Effector memory CD8-positive, alpha-beta T cell (primary cell): Measurements from ENCODE around the gene KSR2.

Experiments
- ATAC-seq: fragments of 150-1000 bp; cut with Tn5 transposase; replicated peaks from 2 replicates; pipeline ENCODE4 v1.10.0; 2021; ENCODE audit warnings: mild to moderate bottlenecking, moderate library complexity
- DNase-seq, 3 experiments: peaks; one replicate each; pipeline ENCODE4 v3.0.0; 2021
- H3K27ac Mint-ChIP-seq, 2 donors: one replicate each; pipeline ENCODE4 v1.8.0; 2022; ENCODE audit warnings: mild to moderate bottlenecking in 2 of 2, mixed read lengths in 2 of 2, moderate library complexity in 2 of 2
- H3K27me3 Mint-ChIP-seq, 2 donors: one replicate each; pipeline ENCODE4 v1.8.0; 2022; ENCODE audit warnings: mixed read lengths in 2 of 2
- H3K36me3 Mint-ChIP-seq: one replicate; pipeline ENCODE4 v1.8.0; 2022; ENCODE audit warnings: mild to moderate bottlenecking, moderate library complexity, mixed read lengths; ENCODE audit not compliant: insufficient read depth
- H3K4me1 Mint-ChIP-seq, 2 donors: one replicate each; pipeline ENCODE4 v1.8.0; 2022; ENCODE audit warnings: low read depth in 2 of 2, mixed read lengths in 2 of 2
- H3K4me3 Mint-ChIP-seq, 2 donors: one replicate each; pipeline ENCODE4 v1.8.0; 2022; ENCODE audit warnings: mild to moderate bottlenecking in 2 of 2, mixed read lengths in 2 of 2, moderate library complexity in 2 of 2
- H3K9me3 Mint-ChIP-seq, 2 donors: one replicate each; pipeline ENCODE4 v1.8.0; 2022; ENCODE audit warnings: mixed read lengths in 2 of 2

KSR2 gene

DNA sequence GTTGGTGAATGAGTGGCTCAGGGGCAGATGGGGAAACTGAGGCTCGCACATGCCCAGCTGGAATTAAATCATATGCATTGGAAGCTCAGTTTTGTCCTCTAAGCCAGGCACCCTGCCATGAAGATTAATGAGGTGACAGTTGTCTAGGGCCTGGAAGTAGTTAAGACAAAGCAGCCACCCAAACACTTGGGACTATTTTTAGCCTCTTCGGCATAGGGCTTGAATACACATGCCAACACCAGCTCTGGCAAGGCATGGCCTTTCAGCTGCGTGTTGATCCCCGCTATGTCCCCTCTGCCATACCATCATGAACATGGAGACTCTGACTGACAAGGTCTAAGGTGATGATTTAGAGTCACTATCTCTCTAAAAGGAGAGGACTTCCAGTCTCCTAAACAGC lies 250.2 kb downstream of the KSR2 start:
- H3K27ac Mint-ChIP-seq: no peak overlapping the region
- no peaks in the 10 kb centered on the region for H3K4me1 Mint-ChIP-seq
- no peaks in the 10 kb centered on the region for H3K27me3 Mint-ChIP-seq
- H3K36me3 Mint-ChIP-seq: no peaks in the 10 kb centered on the region
- no peaks in the 10 kb centered on the region for H3K9me3 Mint-ChIP-seq
- no peak overlapping the region for H3K4me3 Mint-ChIP-seq
- no peak for DNase-seq
- no peak for ATAC-seq

DNA sequence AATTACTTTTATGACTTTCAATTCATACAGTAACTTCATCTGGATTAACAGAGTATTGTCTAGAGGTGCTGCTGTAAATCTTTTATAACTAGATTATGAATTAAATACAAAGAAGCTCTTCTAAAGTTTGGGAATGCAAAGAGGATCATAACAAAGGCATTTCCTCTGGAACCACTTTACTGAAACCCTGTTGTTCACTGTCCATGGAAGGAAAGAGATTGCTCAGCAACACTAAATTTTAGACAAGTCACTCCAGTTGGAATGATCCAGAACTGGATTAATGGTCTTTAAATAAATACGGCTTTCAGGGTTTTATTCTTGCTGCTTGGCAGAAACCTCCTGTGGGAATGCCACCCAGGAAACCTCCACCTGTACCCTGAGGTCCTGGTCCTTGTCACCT lies 250.6 kb downstream of the KSR2 start:
- no peak overlapping the region for H3K4me3 Mint-ChIP-seq
- no peaks in the 10 kb centered on the region for H3K27me3 Mint-ChIP-seq
- DNase-seq (no peak), ATAC-seq (no peak)
- no peak overlapping the region for H3K27ac Mint-ChIP-seq
- H3K9me3 Mint-ChIP-seq: no peaks in the 10 kb centered on the region
- H3K36me3 Mint-ChIP-seq: no peaks in the 10 kb centered on the region
- no peaks in the 10 kb centered on the region for H3K4me1 Mint-ChIP-seq

DNA sequence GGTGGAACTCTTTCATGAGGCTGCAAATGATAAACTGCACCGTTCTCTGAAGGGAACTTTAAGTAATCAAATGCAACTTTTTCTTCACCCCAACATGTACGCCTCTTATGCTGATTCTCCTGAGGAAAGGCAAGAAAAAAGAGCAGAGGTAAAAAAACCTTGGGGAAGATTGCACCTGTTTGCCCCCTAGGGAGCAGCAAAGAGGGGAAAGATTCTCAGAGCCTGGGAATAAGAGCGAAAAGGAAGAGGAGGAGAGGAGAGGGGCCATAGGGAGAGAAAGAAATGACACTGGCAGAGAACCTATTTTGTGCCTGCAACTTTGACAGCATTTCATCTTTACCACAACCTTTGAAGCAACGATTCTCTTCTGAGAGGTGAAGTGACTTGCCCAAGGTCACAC lies 254.6 kb downstream of the KSR2 start:
- Mint-ChIP-seq H3K9me3 (no peaks in the 10 kb centered on the region), H3K27me3 (no peaks in the 10 kb centered on the region), H3K27ac (no peak overlapping the region), H3K4me1 (no peaks in the 10 kb centered on the region), H3K36me3 (no peaks in the 10 kb centered on the region), H3K4me3 (no peak overlapping the region)
- ATAC-seq (no peak), DNase-seq (no peak)

DNA sequence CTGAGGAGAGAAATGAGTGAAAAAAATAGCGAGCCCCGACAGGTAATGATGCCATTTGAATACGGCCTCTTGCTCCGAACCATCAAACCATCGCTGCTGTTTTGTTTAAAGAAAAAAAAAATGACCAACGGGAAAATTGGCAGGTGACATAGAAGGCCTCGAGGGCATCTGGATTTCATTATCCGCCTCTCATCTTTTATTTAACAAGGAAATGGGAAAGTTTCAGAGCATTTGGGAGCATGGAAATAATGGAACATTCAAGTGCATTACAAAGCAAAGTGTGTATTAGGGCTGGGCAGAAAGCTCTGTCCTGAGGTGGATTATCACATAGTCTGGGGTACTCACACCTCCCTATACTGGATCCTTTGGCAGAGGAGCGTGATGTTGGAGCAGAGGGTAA lies 258.7 kb downstream of the KSR2 start:
- Mint-ChIP-seq H3K36me3 (no peaks in the 10 kb centered on the region), H3K27ac (no peak overlapping the region), H3K4me3 (no peak overlapping the region), H3K27me3 (no peaks in the 10 kb centered on the region), H3K9me3 (peaks cover 0 to 4% of the 10 kb centered on the region in 2 donors), H3K4me1 (no peaks in the 10 kb centered on the region)
- DNase-seq (no peak), ATAC-seq (no peak)

DNA sequence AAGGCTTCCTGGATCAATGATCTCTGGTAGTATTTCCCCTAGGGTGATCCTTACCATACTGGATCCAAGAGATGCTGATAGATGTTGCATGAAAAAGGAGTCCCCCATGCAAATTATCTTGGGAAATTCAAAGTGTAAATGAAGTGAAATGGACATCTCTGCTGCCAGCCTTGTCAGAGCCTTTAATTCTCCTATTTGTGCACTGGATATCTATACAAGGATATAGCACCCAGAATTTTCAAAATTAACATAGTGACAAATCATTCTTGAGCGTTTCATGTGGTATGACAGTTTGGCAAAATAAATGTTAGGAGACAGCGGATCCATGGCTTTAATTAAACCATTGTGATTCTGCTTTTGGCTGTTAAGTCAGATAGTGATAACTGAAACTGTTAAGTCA lies 260.9 kb downstream of the KSR2 start:
- no peak overlapping the region for H3K4me3 Mint-ChIP-seq
- no peaks in the 10 kb centered on the region for H3K4me1 Mint-ChIP-seq
- H3K36me3 Mint-ChIP-seq: no peaks in the 10 kb centered on the region
- H3K9me3 Mint-ChIP-seq: peaks cover 0 to 4% of the 10 kb centered on the region in 2 donors
- ATAC-seq (no peak), DNase-seq (no peak)
- no peak overlapping the region for H3K27ac Mint-ChIP-seq
- no peaks in the 10 kb centered on the region for H3K27me3 Mint-ChIP-seq

DNA sequence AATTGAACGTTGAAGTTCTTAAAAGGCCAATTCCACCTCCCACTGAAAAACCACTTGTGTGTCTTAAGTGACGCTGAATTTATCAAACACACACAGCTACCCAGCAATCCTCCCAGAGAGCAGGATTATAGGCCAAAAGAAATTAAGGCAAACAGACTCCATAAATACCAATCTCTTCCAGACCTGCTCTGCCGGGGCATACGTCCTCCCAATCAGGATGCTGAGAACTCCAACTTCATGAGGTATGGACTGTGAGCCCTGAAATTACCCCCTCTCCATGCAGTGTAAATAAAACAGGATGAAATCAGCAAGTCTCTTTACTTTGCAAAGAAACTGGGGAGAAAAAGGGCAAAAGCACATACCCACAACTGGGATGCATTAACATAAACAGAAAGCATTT lies 265.2 kb downstream of the KSR2 start:
- Mint-ChIP-seq H3K4me3 (no peak overlapping the region), H3K9me3 (no peaks in the 10 kb centered on the region), H3K27ac (no peak overlapping the region), H3K27me3 (no peaks in the 10 kb centered on the region), H3K36me3 (no peaks in the 10 kb centered on the region), H3K4me1 (no peaks in the 10 kb centered on the region)
- ATAC-seq: no peak
- no peak for DNase-seq

DNA sequence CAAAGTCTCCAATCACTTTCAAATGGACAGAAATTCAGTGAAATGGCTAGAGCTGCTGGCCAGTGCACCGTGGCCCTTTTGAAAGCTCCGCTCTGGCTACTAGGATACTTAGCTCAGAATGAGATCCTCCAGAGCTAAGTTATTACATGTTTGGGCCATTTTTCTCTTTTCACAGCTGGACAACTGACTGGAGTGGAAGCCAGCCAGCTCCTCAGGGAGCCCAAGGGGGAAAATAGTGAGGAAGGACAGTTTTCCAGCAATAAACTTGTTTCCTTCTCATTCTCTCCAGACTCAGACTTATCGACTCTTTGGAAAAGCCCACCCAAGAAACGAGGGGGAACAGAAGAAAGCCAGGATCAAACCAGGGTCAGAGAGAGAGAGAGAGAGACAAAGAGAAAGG lies 266.0 kb downstream of the KSR2 start:
- Mint-ChIP-seq H3K36me3 (no peaks in the 10 kb centered on the region), H3K4me1 (no peaks in the 10 kb centered on the region), H3K27me3 (no peaks in the 10 kb centered on the region), H3K27ac (no peak overlapping the region), H3K9me3 (no peaks in the 10 kb centered on the region), H3K4me3 (no peak overlapping the region)
- ATAC-seq (no peak), DNase-seq (no peak)

DNA sequence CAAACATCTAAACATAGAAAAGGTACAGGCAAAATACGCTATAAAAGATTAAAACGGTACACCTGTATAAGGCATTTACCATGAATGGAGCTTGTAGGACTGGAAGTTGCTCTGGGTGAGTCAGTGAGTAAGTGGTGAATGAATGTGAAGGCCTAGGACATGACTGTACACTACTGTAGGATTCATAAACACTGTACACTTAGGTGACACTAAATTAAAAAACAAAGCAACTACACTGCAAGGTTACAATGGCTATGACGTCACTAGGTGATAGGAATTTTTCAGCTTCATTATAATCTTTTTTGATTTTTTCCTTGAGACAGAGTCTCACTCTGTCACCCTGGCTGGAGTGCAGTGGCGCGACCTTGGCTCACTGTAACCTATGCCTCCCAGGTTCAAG lies 269.2 kb downstream of the KSR2 start:
- no peaks in the 10 kb centered on the region for H3K27me3 Mint-ChIP-seq
- no peaks in the 10 kb centered on the region for H3K36me3 Mint-ChIP-seq
- no peaks in the 10 kb centered on the region for H3K4me1 Mint-ChIP-seq
- ATAC-seq (no peak), DNase-seq (no peak)
- no peak overlapping the region for H3K4me3 Mint-ChIP-seq
- H3K27ac Mint-ChIP-seq: no peak overlapping the region
- H3K9me3 Mint-ChIP-seq: peaks cover 3 to 9% of the 10 kb centered on the region in 2 donors

DNA sequence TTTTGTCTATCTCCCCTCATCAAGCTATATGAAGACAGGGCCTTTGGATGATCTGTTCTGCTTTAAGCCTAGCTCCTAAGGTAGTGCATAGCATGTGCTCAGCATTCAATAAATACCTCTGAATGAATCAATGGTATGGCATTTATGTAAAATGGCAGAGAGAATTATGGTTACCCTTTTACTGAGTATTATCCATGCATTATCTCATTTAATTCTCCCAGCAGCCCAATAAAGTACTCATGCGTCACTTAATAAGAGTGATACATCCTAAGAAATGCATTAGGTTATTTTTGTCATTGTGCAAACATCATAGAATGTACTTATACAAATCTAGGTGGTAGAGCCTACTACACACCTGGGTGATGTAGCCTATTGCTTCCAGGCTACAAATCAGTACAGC lies 269.7 kb downstream of the KSR2 start:
- Mint-ChIP-seq H3K4me1 (no peaks in the 10 kb centered on the region), H3K27me3 (no peaks in the 10 kb centered on the region), H3K36me3 (no peaks in the 10 kb centered on the region), H3K9me3 (peaks cover 3 to 13% of the 10 kb centered on the region in 2 donors), H3K27ac (no peak overlapping the region), H3K4me3 (no peak overlapping the region)
- ATAC-seq (no peak), DNase-seq (no peak)

DNA sequence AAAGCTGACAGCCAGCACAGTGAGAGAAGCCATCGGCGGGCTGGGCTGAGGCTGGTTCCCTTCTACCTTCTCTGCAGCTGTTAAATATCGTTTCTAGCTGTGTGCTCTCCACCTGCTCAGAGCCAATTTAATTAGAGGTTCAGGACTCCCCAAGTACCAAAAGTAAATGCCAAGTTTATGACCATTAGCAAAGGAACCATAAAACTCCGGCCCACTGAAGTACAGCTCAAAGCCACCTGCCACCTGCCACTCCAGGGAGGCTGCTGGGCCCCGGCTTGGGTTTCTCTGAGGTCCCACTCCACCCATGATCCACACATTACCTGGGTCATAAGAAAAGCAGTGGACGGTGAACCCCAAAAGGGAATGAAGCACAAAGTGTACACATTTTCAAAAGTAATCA lies 272.8 kb downstream of the KSR2 start:
- Mint-ChIP-seq H3K4me1 (no peaks in the 10 kb centered on the region), H3K4me3 (no peak overlapping the region), H3K27me3 (no peaks in the 10 kb centered on the region), H3K27ac (no peak overlapping the region), H3K9me3 (peaks cover 3 to 30% of the 10 kb centered on the region in 2 donors), H3K36me3 (no peaks in the 10 kb centered on the region)
- ATAC-seq: no peak
- no peak for DNase-seq

DNA sequence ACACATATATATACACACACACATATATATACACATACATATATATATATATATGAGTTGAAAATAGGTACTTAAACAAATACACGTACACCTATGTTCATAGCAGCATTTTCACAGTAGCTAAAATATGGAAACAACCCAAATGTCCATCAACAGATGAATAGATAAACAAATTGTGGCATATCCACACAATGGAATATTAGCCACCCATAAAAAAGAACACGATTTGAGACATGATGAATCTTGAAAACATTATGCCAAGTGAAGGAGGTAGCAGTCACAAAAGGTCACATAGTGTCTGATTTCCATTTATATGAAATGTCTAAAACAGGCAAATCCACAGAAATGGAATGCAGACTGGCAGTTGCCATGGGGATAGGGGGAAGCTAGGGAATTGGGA lies 276.3 kb downstream of the KSR2 start:
- no peaks in the 10 kb centered on the region for H3K36me3 Mint-ChIP-seq
- no peak overlapping the region for H3K4me3 Mint-ChIP-seq
- H3K4me1 Mint-ChIP-seq: no peaks in the 10 kb centered on the region
- H3K9me3 Mint-ChIP-seq: peaks cover 5 to 30% of the 10 kb centered on the region in 2 donors
- no peak for DNase-seq
- ATAC-seq: no peak
- peaks cover 0 to 5% of the 10 kb centered on the region in 2 donors for H3K27me3 Mint-ChIP-seq
- no peak overlapping the region for H3K27ac Mint-ChIP-seq

DNA sequence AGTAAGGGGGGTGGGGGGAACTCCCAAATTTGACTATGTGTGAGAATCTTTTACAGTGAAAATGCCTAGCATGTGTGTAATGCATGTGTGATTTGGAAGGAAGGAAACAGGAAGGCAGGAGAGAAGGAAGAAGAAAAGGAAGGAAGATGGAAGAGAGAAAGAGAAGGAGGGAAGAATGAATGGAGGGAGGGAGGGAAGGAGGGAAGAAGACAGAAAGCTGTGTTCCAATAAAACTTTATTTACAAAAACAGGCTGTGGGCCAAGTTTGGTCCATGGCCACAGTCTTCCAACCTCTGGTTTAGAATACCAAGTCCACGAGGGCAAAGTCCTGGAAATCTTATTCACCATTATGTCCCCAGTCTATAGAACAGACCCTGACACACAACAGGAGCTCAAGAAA lies 278.9 kb downstream of the KSR2 start:
- Mint-ChIP-seq H3K36me3 (no peaks in the 10 kb centered on the region), H3K27me3 (peaks cover 7 to 10% of the 10 kb centered on the region in 2 donors), H3K27ac (no peak overlapping the region), H3K4me1 (no peaks in the 10 kb centered on the region), H3K4me3 (no peak overlapping the region), H3K9me3 (peaks cover 3 to 23% of the 10 kb centered on the region in 2 donors)
- no peak for DNase-seq
- no peak for ATAC-seq

DNA sequence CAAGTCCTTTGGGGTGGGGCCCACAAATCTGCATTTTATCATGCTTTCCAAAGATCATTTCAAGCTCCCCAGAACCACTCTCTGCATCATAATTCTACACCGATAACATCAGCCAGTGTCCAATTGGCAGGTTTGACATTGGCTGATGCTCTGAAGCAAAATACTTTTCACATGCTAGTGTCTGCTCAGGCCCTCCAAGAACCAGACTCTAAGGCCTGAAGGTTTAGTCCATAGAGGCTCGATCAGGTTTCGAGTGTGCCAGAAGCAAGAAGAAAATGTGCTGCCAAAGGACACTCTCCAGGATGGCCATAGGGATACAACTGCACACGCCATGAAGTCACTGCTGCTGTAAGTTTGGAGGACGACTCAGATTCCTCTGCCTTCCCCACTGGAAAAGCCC lies 280.3 kb downstream of the KSR2 start:
- no peak overlapping the region for H3K27ac Mint-ChIP-seq
- peaks cover 10 to 16% of the 10 kb centered on the region in 2 donors for H3K27me3 Mint-ChIP-seq
- H3K9me3 Mint-ChIP-seq: peaks cover 4 to 14% of the 10 kb centered on the region in 2 donors
- ATAC-seq: no peak
- no peaks in the 10 kb centered on the region for H3K4me1 Mint-ChIP-seq
- H3K36me3 Mint-ChIP-seq: no peaks in the 10 kb centered on the region
- no peak overlapping the region for H3K4me3 Mint-ChIP-seq
- DNase-seq: no peak

DNA sequence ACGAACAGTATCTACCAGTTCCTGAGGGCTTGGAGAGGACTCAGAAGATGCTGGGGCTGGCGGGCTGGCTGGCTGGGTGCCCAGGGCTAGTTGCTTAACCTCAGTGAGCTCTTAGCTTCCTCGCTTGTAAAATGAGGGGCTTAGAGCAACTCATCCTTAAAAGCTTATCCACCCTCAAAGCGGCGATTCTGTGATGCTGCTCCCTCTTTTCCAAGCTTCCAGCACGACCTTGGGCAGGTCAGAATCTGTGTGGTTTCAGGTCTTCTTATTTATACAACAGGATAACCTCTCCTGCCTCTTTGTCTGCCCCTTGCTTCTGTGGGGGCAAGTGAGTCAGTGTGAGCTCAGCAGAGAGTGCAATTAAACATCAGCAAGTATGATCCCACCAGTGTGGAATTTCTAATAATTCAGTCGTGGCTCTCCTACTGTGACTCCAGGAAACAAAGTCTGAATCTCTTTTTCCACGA lies 281.8 kb downstream of the KSR2 start:
- no peak overlapping the region for H3K4me3 Mint-ChIP-seq
- H3K27me3 Mint-ChIP-seq: peaks cover 10 to 16% of the 10 kb centered on the region in 2 donors
- H3K4me1 Mint-ChIP-seq: no peaks in the 10 kb centered on the region
- no peak for DNase-seq
- H3K36me3 Mint-ChIP-seq: no peaks in the 10 kb centered on the region
- H3K9me3 Mint-ChIP-seq: peaks cover 4 to 5% of the 10 kb centered on the region in 2 donors
- ATAC-seq: no peak
- no peak overlapping the region for H3K27ac Mint-ChIP-seq

DNA sequence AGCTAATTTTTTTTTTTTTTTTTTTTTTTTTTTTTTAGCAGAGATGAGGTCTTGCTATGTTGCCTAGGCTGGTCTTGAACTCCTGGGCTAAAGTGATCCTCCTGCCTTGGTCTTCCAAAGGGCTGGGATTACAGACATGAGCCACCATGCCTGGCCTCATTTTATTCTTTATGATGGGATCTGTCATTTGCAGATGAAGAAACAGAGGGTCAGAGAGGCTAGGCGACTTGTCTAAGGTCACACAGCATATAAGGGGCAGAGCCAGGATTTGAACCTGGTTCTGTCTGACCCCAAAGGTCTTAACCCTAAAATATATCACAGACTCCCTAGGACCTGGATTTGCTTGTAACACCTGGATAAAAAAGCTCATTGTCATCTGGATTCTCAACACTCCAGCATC lies 282.6 kb downstream of the KSR2 start:
- H3K4me1 Mint-ChIP-seq: no peaks in the 10 kb centered on the region
- no peak for ATAC-seq
- H3K36me3 Mint-ChIP-seq: no peaks in the 10 kb centered on the region
- H3K4me3 Mint-ChIP-seq: no peak overlapping the region
- H3K9me3 Mint-ChIP-seq: peaks cover 3 to 6% of the 10 kb centered on the region in 2 donors
- DNase-seq: no peak
- no peak overlapping the region for H3K27ac Mint-ChIP-seq
- H3K27me3 Mint-ChIP-seq: peaks cover 10 to 16% of the 10 kb centered on the region in 2 donors
